SIG-M5 (cell line): ENCODE measurements around the gene KCNMA1.

Experiments used
- DNase-seq: peaks from one replicate; lab custom pipeline; 2025; lab: John Stamatoyannopoulos, UW

Gene KCNMA1

GRCh38 chr10:77037735-77038403 lies 599.7 kb downstream of the KCNMA1 start:
- DNase-seq = no peak

DNA sequence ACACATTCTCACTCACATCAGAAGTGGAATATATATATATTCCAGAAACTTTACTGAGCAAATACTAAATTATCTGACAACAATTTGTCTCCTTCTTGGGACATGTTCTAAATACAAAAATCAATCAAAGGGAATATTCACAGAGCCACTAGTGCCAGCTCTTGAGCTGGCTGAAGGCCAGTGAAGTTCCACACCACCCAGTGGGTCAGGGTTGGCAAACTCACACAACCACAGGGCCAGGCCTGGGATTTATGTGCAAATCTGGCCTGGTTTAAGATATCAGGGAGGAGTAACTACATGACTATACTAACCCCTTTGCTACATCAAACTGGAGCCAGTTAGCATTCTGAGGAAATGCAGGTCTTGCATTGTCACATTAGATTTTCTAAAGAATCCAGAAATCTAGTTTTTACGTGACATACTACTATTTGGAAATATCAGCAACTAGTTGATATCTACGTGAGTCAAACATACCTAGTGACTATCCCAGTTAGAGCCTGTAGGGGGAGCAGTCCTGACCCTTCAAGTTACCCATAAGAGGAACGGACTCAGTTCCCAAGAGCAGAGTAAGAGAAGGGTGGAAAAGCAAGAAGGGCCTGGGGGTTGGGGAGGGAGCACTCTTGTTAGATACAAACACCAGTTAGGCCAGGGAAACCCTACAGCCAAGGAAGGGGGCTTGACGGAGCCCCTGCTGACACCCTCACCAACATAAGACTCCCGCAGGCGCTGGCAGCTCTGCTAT lies 600.4 kb downstream of the KCNMA1 start:
- DNase-seq = no peak

DNA sequence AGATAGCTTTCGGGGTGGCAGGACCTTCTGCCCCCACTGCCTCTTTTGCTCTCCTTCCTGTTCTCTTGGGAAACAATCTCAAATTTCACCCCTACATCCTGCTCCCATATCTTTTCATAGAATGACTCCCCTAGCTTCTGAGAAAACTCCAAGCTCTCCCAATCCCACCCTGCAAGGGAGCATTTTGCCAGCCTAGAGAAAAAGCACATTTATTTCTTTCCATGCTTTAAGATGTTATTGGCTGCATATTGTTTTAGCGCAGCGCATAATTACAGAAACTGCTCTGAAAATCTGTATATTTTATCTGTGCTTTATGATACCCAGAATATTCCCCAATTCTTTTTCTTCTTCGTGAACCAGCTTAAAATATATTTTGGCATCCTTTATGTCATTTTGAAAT lies 601.3 kb downstream of the KCNMA1 start:
- no peak for DNase-seq

- no peak for DNase-seq
These were observed 602.8 kb downstream of the KCNMA1 start for GRCh38 chr10:77034795-77035194.

DNA sequence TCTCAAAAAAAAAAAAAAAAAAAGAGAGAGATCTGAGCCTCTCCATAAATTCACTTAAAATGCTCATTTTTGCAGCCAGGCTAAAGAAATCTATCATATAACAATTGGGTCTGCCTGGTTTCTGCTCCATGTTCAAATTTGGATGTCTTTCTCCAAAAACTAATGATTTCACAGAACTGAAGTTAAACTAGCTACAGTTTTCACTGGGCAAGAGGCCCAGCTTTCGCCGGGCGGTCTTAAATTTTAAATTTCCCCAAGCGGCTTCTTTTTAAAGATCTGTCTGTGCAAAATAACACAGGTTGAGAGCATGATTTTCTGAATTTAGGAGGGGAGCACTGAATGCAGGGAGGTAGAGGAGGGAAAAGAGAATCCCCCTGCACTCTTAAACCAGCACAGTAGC lies 603.4 kb downstream of the KCNMA1 start:
- DNase-seq = no peak

GRCh38 chr10:77032188-77032570 lies 605.4 kb downstream of the KCNMA1 start:
- no peak for DNase-seq

DNA sequence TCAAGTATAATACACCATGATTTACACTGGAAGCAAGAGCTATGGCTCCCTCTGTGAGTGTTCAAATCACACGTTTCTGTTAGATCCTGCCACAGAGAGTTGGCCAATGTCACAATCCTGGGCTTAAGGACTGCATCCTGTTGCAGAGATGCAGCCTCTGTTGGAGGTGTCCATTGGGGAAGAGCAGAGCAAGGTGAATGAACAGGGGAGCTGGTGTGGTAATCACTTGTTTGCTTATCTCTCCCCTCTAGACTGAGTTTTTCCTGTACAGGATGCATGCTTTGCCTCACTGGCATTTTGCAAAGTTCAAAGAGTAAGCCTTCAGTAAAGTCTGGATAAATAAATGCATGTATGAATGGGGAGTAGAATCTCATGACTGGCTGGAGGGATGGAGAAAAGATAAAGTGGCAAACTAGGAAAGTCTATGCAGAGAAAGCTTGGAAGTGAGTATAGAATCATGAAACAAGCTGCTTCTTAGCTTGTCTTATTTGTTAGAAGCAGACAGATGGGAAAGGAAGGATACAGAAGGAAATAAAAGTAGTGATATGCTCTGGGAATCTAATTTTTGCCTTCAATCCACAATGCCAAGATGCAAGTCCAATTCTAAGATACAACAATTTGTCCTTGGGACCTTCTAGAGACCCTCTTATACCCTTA lies 605.9 kb downstream of the KCNMA1 start:
- DNase-seq = no peak

DNA sequence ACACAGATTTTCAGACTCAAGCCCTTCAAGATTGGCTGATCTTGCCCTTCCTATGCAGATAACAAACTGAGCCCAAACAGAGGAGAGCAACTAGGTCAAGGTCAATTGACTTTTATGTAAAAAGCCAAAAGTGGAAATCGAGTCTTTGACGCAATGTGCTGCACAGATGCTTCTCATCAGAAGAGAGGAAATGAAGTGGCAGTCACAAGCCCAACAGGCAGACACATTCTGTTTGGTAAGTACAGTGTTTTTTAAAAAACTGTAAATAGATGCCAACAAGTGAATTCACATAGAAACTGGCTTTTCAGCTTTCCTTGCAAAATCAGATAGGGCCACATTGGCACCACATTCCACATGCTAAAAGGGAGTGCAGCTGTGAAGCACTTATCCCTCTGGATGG lies 606.6 kb downstream of the KCNMA1 start:
- DNase-seq = no peak

- no peak for DNase-seq
These were observed 607.6 kb downstream of the KCNMA1 start for GRCh38 chr10:77029777-77030717.

DNA sequence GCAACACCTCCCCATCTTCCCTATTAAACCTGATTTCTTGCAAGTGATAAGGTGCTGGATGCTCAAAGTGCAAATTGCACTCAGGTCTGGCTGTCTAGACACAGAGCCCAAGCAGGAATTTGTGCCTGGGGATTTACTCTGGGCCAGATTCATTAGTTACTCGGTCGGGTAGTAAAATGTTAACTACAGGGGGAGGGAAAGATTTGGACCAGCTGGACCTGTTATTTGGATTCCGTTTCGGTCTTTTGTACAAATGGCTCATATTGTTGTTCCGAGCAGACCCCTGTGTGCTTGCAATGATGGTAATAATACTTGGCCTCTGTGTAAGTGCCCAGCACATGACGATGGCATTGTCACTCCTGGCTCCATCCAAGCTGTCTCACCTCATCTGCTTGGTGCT lies 609.6 kb downstream of the KCNMA1 start:
- DNase-seq = no peak

- DNase-seq = no peak
These were observed 610.0 kb downstream of the KCNMA1 start for GRCh38 chr10:77027576-77027975.

DNA sequence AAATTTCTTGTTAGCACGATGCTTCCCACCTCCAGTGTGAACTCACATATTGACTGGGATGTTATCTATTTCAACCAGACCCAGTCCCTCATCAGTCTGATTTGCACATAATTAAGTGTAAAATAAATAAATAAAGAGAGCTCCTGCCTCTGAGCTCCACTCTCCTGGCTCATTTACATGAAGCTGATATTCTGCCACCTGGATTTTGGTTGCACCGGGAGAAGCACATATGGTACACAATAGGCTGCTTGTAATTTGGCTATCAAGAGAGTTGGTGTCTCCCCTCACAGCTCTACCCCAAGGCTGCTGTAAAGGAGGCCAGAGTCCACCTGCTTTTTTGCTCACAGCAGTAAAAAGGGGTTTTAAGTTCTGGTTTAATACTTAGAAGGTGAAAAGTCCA lies 610.5 kb downstream of the KCNMA1 start:
- DNase-seq = no peak

DNA sequence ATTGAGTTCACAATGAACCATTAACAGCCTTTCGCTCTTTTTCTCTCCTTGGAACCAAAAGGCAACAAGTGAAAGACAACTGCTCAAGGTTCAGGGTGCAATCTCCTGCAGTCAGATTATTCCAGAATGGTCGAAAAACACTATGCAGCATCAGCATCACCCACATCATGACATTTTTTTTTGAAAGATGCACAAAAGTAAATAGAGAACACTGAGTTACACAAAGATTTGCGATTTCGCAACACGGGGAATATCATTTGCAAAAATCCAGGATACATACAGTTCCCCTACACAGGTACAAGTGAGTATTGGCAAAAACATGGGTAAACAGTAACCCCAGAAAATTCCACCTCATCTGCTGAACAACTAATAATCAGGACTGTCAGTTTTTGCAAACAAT lies 611.5 kb downstream of the KCNMA1 start:
- DNase-seq = no peak

- DNase-seq = no peak
These were observed 613.1 kb downstream of the KCNMA1 start for GRCh38 chr10:77024461-77024860.

- DNase-seq = no peak
These were observed 614.2 kb downstream of the KCNMA1 start for GRCh38 chr10:77023396-77023795.

DNA sequence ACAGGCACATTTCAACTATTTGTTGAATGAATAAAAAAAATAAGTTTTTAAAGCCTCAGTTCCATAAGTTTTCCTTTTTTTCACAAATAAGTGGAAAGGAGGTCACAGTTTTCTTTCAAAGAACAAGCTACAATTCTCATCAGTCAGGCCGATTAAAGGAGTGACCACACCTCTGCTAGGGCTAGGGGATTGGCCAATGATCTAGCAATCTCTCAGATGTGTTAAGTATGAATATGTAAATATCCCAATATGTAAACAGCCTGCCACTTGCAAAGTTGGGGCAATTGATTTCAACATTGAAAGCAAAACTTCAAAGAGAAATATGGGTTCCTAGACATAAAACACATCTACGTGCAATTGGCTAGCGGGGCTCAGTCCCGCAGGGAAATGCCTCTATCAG lies 614.9 kb downstream of the KCNMA1 start:
- DNase-seq = no peak

DNA sequence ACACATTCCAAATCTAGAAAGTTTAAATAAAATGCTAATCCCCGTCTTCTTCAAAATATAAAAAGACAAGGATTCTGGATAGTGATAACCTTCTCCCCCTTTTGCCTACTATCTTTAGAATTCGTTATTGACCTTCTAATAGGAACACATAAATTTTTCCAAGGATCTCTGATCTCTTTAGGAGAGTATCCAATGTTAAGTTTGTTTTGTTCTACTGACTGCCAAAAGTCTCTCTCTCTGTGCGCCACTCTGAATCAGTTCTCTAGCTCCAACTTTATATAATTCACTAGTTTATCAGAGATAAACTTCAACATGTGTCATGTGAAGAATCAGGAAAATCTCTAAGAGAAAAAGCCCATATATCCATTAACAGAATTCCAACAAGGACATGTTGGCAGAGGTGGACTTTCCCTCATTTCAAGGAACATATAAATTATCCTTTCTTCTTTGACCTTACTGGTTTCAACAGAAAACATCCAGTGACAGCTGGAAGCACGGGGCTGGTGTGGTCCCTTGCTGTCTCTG lies 615.6 kb downstream of the KCNMA1 start:
- no peak for DNase-seq

DNA sequence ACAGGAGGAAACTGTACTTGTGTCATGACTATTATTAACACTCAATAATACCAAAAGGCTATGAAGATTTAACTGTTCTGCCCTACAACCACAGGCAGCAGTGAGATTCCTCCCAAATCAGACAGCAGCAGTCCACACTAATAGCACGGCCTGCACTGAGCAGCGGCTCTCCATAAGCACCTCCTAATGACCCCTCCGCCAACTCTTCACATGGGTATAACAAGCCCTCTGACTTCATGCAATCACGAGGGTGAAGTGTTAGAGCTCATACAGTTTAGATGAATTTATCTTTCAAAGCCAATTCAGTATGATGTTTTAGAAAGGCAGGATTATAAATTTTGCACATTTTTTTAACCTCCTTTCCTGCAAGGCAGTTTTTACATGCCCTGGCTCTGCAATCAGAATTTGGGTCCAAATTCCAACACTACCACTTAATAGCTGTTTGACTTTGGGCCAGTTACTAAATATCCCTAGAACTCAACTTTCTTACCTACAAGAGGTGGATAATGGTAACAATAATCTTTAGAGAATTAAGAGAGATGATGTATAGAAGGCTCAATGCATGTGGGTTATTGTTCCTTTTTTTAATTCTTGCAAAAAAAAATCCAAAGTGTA lies 617.1 kb downstream of the KCNMA1 start:
- DNase-seq = no peak

- no peak for DNase-seq
These were observed 620.8 kb downstream of the KCNMA1 start for GRCh38 chr10:77016855-77017254.

- no peak for DNase-seq
These were observed 621.3 kb downstream of the KCNMA1 start for GRCh38 chr10:77016278-77016815.

GRCh38 chr10:77015360-77015759 lies 622.2 kb downstream of the KCNMA1 start:
- DNase-seq = no peak
